Body of pancreas (tissue), 4 donors: Measurements from ENCODE around the gene RNF32. TPM values are rescaled to one million over a fixed set of nuclear protein-coding genes. Genes with fewer than 3 reads are reported as not detected.
A peak's percentile ranks its signal among the peaks of the same experiment; 100 is the strongest.
"Not testable (repeated sequence)": the region's sequence is repeated elsewhere in the genome, so short reads cannot be mapped to it uniquely, and the experiment has no call there.

Experiments used
- ATAC-seq: fragments of 150-250 bp; one replicate; pipeline ENCODE4 v1.9.1; 2016
- DNase-seq, 4 donors: peaks; one replicate each; pipeline ENCODE4 v3.0.0-alpha.2; 2019
- H3K27ac ChIP-seq, 4 donors: fragments of 200-600 bp; sonication (generic); 1 replicate in 3 of 4; 2 replicates in 1 of 4; pipeline versions ENCODE4 v1.5.1 to v1.6.1; 2016 to 2019; ENCODE audit warnings: mild to moderate bottlenecking in 1 of 4, mixed read lengths in 1 of 4, moderate library complexity in 1 of 4
- H3K27me3 ChIP-seq, 2 donors: fragments of 200-600 bp; sonication (generic); one replicate each; pipeline ENCODE4 v1.6.0; 2016; ENCODE audit warnings: mild to moderate bottlenecking in 1 of 2
- H3K36me3 ChIP-seq, 2 donors: fragments of 200-600 bp; sonication (generic); replicated peaks in 1 of 2; 2 replicates each; pipeline ENCODE4 v1.5.1; 2016; ENCODE audit warnings: low read depth in 2 of 2; ENCODE audit not compliant: insufficient read depth in 1 of 2
- H3K4me1 ChIP-seq: fragments of 200-600 bp; sonication (generic); one replicate; pipeline ENCODE4 v1.6.0; 2016
- H3K4me3 ChIP-seq, 2 donors: fragments of 200-600 bp; sonication (generic); 1 replicate in 1 of 2; 2 replicates in 1 of 2; pipeline ENCODE4 v1.5.1; 2016 to 2019
- H3K9me3 ChIP-seq, 3 donors: fragments of 200-600 bp; sonication (generic); 1 replicate in 2 of 3; 2 replicates in 1 of 3; pipeline ENCODE4 v1.5.1; 2016
- POLR2A ChIP-seq, 3 donors: fragments of 450-650 bp; IDR thresholded peaks; one replicate each; pipeline ENCODE4 v1.6.1; 2016; ENCODE audit warnings: antibody characterized with exemption in 3 of 3, mild to moderate bottlenecking in 2 of 3
- WGBS, 2 donors: methylation state at CpG; one replicate each; pipeline ENCODE4 v1.1.5; 2017; 5-methylcytosine and 5-hydroxymethylcytosine counted together
- intact Hi-C: fragments of 100-400 bp; cut with DNase I; formaldehyde crosslinking; loops from one replicate; pipeline ENCODE4 v1.15.1; 2023
- total RNA-seq, 2 donors: library from RNA; depleted of rRNA; stranded (reverse); fragments of >200 nt; gene quantifications; one replicate each; pipeline ENCODE4 v1.1.0, GENCODE V29; 2016
- TF ChIP-seq, protein P1 (sequence below), 7 experiments: fragments of 450-650 bp in 4 of 7; fragments of 200-600 bp in 3 of 7; sonication (generic) in 3 of 7; IDR thresholded peaks; one replicate each; pipeline ENCODE4 v1.5.1; 2016 to 2019; ENCODE audit warnings: antibody characterized with exemption in 7 of 7

RNF32 gene
- total RNA-seq, 2 donors from 2014 or later = 0.26 to 0.99 TPM

- H3K4me1 ChIP-seq = peaks cover 11% of the 10 kb centered on the region
- intact Hi-C loops = no loop called here
- TF ChIP-seq, protein P1, sequence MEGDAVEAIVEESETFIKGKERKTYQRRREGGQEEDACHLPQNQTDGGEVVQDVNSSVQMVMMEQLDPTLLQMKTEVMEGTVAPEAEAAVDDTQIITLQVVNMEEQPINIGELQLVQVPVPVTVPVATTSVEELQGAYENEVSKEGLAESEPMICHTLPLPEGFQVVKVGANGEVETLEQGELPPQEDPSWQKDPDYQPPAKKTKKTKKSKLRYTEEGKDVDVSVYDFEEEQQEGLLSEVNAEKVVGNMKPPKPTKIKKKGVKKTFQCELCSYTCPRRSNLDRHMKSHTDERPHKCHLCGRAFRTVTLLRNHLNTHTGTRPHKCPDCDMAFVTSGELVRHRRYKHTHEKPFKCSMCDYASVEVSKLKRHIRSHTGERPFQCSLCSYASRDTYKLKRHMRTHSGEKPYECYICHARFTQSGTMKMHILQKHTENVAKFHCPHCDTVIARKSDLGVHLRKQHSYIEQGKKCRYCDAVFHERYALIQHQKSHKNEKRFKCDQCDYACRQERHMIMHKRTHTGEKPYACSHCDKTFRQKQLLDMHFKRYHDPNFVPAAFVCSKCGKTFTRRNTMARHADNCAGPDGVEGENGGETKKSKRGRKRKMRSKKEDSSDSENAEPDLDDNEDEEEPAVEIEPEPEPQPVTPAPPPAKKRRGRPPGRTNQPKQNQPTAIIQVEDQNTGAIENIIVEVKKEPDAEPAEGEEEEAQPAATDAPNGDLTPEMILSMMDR (IDR thresholded peaks at IDR 0.05) = no peak
- TF ChIP-seq POLR2A (IDR thresholded peaks at IDR 0.05) = no peak
- no peaks in the 10 kb centered on the region for H3K36me3 ChIP-seq
- no peak overlapping the region for H3K4me3 ChIP-seq
- WGBS, 2 donors = 82 to 89% methylated on average over 7 of the region's 7 CpGs
- peaks cover 0 to 3% (median 0%) of the 10 kb centered on the region in 3 donors for H3K9me3 ChIP-seq
- DNase-seq (no peak), ATAC-seq (no peak)
- H3K27ac ChIP-seq = no peak overlapping the region
- no peaks in the 10 kb centered on the region for H3K27me3 ChIP-seq
Observed at GRCh38 chr7:156635529-156636385, 4.8 kb upstream of the RNF32 start.

- ATAC-seq, H3K27ac ChIP-seq, DNase-seq, H3K4me3 ChIP-seq, H3K27me3 ChIP-seq, H3K36me3 ChIP-seq, intact Hi-C loops, H3K9me3 ChIP-seq: not testable (repeated sequence)
- 94 to 99% methylated on average over 7 of the region's 7 CpGs for WGBS, 2 donors
- peaks cover 18% of the 10 kb centered on the region for H3K4me1 ChIP-seq
Observed at GRCh38 chr7:156637093-156637492, 3.5 kb upstream of the RNF32 start.

GRCh38 chr7:156638443-156639077, 2.0 kb upstream of the RNF32 start:
- intact Hi-C loops = no loop called here

GRCh38 chr7:156639426-156640256, 933 bp upstream of the RNF32 start:
- no peak for ATAC-seq
- peak overlapping the region; percentile 51 to 82 (median 75) for H3K27ac ChIP-seq
- TF ChIP-seq, protein P1 (IDR thresholded peaks at IDR 0.05) = no peak
- no peak for TF ChIP-seq POLR2A (IDR thresholded peaks at IDR 0.05)

More at GRCh38 chr7:156638443-156639077, 2.0 kb upstream of the RNF32 start:
- Histone ChIP-seq H3K27me3 (no peaks in the 10 kb centered on the region), H3K36me3 (no peaks in the 10 kb centered on the region), H3K27ac (no peak overlapping the region), H3K4me1 (peaks cover 18% of the 10 kb centered on the region), H3K9me3 (no peaks in the 10 kb centered on the region), H3K4me3 (no peak overlapping the region)
- 91 to 98% methylated on average over 8 of the region's 8 CpGs for WGBS, 2 donors
- TF ChIP-seq, protein P1 (IDR thresholded peaks at IDR 0.05) = no peak
- TF ChIP-seq POLR2A (IDR thresholded peaks at IDR 0.05) = no peak
- no peak for ATAC-seq
- DNase-seq = no peak

More at GRCh38 chr7:156639426-156640256, 933 bp upstream of the RNF32 start:
- Histone ChIP-seq H3K36me3 (no peaks in the 10 kb centered on the region), H3K27me3 (no peaks in the 10 kb centered on the region), H3K4me3 (peak overlapping the region; percentile 66 to 71), H3K4me1 (peaks cover 18% of the 10 kb centered on the region), H3K9me3 (no peaks in the 10 kb centered on the region)
- WGBS, 2 donors = 51 to 87% methylated on average over 35 to 50 of the region's 52 CpGs
- intact Hi-C loops = no loop called here
- DNase-seq = peak; percentile 12 to 22 (median 18)
